Nucleus accumbens (tissue), 56 donors: ENCODE data around the gene PTP4A2.
A peak's percentile ranks its signal among the peaks of the same experiment; 100 is the strongest.

Experiments used
- DNase-seq, 56 donors: peaks; one replicate each; lab custom pipeline; 2025; lab: John Stamatoyannopoulos, UW

The PTP4A2 gene

DNA sequence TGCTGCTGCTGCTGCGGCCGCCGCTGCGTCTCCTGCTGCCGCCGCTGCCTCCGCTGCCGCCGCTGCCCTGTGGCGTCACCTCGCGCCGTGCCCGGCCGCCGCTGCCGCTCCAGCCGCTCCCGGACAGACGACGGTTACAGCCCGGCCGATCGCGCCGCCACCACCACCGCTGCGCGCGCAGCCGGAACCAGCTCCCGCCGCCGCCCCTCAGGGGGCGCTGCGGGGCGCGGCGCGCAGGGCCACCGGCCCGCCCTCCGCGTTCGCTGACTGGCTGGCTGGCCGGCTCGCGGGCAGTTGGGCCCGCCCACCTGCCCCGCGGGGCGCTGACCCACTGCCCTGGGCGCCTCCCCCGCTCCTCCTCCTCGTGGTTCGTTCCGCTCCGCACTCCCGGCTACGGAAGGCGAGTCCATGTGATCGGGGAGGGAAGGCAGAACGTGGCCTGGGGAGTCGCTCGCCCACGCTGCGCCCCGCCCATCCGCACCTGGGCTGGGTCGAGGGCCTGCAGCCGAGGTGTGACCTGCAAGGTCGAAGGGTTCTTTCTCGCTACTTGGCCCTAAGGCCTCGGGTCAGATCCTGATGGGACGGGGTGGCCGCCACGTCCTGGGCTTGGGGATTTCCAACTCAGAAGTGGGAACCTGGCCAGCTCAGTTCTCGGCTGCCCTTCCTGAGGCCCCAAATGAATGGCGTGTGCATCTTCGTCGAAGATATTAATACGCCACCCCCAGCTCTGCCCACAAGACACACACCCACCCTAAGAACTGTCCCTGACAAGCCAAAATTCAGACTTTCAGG, at the start of gene PTP4A2:
PTP4A2 (minus strand) TSS at position 185 of the 792 bp plus-strand sequence. CDS start 19,303 bp downstream, outside the sequence.
- peak; percentile 50 to 96 (median 88) for DNase-seq

- DNase-seq = peak in 3 of 56 donors; percentile 5 to 8 (median 5)
Measured at GRCh38 chr1:31987135-31987619, 49.0 kb upstream of the PTP4A2 start.

GRCh38 chr1:31985430-31985829, 47.3 kb upstream of the PTP4A2 start:
- DNase-seq = no peak

- DNase-seq = no peak
Measured at GRCh38 chr1:31984419-31985347, 46.5 kb upstream of the PTP4A2 start.

DNA sequence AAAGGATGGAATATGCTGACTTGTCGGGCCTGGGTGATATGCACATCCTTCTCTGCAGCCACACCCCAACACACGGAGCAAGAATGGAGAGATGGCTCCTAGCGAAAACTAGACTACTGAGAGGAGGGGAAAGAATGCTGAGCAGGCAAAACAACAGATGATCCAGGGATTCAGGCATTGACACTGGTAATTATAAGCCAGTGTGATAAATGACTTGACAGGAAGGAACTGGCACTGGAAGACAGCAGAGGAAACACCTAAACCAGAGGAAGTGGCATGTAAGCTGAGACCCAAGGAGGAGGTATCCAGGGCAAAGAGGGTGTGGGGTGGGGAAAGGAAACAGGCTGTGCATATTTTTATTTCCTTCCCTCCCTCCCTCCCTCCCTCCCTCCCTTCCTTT, 43.8 kb upstream of the PTP4A2 start:
- DNase-seq = no peak

DNA sequence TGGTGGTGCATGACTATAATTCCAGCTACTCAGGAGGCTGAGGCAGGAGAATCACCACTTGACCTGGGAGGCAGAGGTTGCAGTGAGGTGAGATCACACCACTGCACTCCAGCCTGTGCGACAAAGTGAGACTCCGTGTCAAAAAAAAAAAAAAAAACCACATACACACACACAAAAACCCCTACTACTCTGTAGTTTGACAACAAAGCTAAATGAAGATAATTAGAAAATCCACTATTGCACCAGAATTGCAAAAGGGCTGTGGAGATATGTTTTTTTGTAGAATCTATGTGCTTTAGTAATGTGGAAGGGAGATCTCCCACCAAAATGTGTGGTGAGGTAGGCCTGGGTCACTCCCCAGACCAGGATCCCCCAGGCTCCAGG, 43.3 kb upstream of the PTP4A2 start:
- no peak for DNase-seq

GRCh38 chr1:31980835-31981455, 42.8 kb upstream of the PTP4A2 start:
- DNase-seq = no peak

- no peak for DNase-seq
Measured at GRCh38 chr1:31978843-31979400, 40.8 kb upstream of the PTP4A2 start.

GRCh38 chr1:31977385-31978131, 39.4 kb upstream of the PTP4A2 start:
- no peak for DNase-seq

- no peak for DNase-seq
Measured at GRCh38 chr1:31976401-31976800, 38.2 kb upstream of the PTP4A2 start.

GRCh38 chr1:31970873-31971272, 32.7 kb upstream of the PTP4A2 start:
- no peak for DNase-seq

DNA sequence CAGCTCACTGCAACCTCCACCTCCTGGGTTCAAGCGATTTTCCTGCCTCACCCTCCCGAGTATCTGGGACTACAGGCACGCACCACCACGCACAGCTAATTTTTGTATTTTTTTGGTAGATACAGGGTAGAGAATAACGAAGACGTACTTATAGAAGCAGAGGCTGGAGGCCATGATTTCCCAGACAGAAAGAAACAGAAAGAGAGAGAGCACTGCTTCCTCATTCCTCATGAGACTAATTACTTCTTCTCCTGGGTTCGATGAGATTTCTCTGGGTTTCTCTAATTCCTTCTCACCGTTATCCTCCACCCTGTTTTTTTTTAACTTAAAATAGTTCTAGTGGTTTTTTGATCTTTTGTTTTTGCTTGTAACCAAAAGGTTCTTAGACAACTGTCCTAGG, 23.4 kb upstream of the PTP4A2 start:
- no peak for DNase-seq

DNA sequence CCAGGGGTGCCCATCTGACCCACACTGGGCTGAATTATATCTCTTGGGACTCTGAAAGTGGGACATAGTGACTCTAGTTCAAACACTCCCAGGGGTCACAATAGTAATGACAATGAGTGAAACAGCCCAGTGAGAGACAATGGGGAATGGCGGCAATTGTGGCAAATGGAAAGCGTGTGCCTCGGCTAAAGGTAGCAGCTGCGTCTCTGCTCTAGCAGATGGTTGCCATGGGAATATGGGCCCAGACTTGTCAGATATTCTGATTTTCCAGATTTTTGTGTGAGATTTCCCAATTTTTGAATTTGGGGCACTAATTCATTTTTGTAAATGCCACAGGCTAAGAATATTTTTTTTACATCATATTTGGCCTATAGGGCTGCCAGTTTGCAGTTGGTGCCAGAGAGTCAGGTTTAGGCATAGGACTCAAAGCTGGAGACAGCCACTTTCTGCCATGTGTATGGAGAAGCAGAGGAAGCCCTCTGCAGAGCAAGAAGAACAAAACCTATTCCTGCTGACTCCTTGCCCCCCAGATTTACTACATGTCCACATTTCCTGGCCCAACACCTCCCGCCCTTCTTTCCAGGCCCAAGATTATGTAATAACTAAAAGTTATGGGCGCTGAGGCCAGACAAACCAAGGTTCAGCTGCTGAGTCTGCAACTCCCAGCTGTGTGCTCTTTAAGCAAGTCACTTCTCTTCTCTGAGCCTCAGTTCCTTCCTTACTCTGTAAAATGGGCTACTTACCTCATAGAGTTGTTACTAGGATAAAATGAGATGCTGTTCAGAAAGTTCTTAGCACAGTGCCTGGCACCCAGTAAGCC, 21.6 kb upstream of the PTP4A2 start:
- peak in 1 of 56 donors; percentile 12 for DNase-seq

DNA sequence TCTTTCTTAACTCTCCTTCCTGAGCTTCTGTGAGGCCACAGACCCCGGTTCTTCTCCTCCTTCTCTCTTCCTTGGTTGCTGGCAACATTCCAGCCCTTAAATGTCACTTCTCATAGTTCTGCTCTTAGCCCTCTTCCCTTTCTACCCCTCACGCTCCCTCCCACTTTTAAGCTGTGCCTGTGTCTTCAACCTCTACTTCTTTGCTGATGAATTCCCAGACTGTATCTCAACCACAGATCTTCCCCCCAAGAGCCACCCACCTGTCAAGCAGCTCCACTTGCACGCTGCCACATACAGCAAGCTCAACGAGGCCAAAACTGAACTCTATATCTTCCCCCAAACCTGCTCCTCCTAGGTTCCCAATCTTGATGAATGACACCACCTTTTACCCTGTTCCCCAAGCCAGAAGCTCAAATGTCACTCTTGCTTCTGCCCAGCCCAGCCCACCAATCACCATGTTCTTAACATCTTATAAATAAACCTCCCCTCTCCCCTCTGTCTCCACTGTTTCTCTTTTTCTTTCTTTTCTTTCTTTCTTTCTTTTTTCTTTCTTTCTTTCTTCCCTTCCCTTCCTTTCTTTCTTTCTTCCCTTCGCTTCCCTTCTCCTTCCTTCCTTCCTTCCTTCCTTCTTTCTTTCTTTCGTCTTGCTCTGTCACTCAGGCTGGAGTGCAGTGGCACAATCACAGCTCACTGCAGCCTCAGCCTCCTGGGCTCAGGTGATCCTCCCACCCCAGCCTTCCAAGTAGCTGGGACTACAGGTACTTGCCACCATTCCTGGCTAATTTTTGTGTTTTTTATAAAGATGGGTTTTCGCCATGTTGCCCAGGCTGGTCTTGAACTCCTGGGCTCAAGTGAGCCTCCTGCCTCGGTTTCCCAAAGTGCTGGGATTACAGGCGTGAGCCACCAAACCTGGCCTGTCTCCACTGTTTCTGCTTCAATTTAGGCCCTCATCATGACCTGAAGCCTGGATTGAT, 19.8 kb upstream of the PTP4A2 start:
- DNase-seq = peak in 5 of 56 donors; percentile 19 to 31 (median 26)

DNA sequence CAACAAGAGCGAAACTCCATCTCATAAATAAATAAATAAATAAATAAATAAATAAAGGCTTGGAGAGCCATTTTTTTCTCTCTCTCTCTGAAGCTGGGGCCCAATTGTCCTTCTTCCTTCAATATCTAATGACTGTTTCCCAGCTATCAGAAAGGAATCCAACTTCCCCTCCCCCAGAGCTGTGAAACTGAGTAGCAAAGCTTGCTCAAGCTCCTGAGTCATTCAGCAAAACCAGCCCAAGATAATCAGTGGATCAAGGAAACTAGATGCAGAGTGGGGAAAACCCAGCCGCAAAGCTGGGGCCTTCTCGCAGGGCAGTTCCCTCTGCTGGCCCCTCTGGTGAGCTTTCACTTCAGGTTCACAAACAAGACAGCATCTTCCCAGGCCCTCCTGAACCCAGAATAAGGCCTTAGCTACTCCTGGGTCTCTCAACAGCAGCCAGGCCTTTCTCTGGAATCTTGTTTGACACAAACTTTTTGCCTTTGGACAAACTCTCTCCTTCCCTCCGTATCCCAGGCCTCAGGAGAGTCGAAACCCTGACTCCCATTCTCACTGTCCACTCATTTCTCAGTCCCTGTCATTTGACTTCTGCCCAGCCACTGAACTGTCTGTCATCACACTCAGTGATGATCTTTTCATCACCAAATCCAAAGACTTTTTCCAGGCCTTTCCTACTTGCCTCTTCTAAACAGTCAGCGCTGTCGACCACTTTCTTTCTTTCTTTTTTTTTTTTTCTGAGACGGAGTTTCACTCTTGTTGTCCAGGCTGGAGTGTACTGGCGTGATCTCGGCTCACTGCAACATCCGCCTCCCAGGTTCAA, 18.0 kb upstream of the PTP4A2 start:
- peak in 21 of 56 donors; percentile 2 to 49 (median 15) for DNase-seq

DNA sequence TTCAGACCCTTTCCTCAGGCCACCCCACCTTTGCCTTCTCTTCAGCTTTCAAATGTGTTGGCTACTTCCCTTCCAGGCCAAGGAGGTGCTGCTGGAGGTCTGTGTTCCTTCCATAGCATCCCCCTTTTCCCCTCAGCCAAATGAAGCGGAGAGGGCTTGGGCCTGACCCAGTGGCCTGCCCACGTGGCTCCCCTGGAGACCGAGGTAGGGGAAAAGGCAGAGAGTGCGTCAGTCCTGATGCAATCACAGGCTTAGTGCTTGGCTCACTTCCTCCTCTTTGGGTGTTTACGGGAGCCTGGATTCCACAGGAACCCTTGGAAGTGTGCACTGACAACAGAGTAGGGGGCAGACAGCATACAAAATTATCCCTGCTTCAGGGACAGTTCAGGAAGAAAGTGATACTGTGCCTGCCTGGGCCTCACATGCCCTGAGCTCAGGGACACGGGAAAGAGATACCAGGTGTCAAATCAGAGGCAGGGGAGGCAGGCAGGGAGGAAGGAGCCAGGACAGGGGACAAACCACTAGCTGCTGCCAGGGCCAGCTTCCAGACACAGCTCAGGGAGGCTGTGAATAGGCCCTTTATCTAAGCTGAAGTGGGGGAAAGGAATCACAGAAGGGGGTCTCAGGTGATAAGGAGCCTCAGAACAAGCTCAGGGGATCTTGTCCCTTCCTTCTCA, 16.6 kb upstream of the PTP4A2 start:
- DNase-seq = peak in 24 of 56 donors; percentile 9 to 69 (median 26)
